Neural cell (in vitro differentiated cells): ENCODE data around the gene ATP2A2.
"Not testable (repeated sequence)": the region's sequence is repeated elsewhere in the genome, so short reads cannot be mapped to it uniquely, and the experiment has no call there.

Source experiments
- CTCF ChIP-seq: fragments of 450-650 bp; IDR thresholded peaks from 2 replicates; pipeline ENCODE4 v1.5.1; 2014; ENCODE audit warnings: antibody characterized with exemption, mild to moderate bottlenecking, moderate library complexity; ENCODE audit not compliant: poor library complexity, severe bottlenecking
- EP300 ChIP-seq: fragments of 450-650 bp; conservative IDR thresholded peaks from 2 replicates; pipeline ENCODE4 v1.6.1; 2014; ENCODE audit warnings: antibody characterized with exemption, mild to moderate bottlenecking, moderate library complexity; ENCODE audit not compliant: poor library complexity, severe bottlenecking
- EZH2 ChIP-seq: fragments of 200-600, 300-800 bp; shearing (Covaris generic), sonication (generic); IDR thresholded peaks from 2 replicates; pipeline ENCODE4 v1.6.1; 2014; ENCODE audit warnings: antibody characterized with exemption, low read length, borderline replicate concordance, mild to moderate bottlenecking; ENCODE audit not compliant: insufficient read depth, poor library complexity, severe bottlenecking
- POLR2AphosphoS5 ChIP-seq: IDR thresholded peaks from 2 replicates; pipeline ENCODE4 v1.6.1; 2012
- SMC3 ChIP-seq: fragments of 450-650 bp; conservative IDR thresholded peaks from 2 replicates; pipeline ENCODE4 v1.6.1; 2014; ENCODE audit warnings: antibody characterized with exemption, mild to moderate bottlenecking, moderate library complexity; ENCODE audit not compliant: poor library complexity
- TAF1 ChIP-seq: IDR thresholded peaks from 2 replicates; pipeline ENCODE4 v1.6.1; 2012; ENCODE audit warnings: low read depth

- not testable (repeated sequence) for TF ChIP-seq CTCF, POLR2AphosphoS5, EZH2, SMC3, TAF1, EP300
These were observed 25.1 kb upstream of the ATP2A2 start for GRCh38 chr12:110255890-110256456.
